Activated CD4-positive, alpha-beta T cell treated with anti-CD3 and anti-CD28 coated beads, Interleukin-2, amount 10 ng/mL, durations not matched to agents 24 days and 14 days (primary cell): ENCODE results near the gene TINAG. TPM values are rescaled to one million over a fixed set of nuclear protein-coding genes. Genes with fewer than 3 reads are reported as not detected.

Experiments
- DNase-seq: peaks from one replicate; pipeline ENCODE4 v3.0.0; 2022
- H3K27ac Mint-ChIP-seq: one replicate; pipeline ENCODE4 v1.8.0; 2022; ENCODE audit warnings: mild to moderate bottlenecking, mixed read lengths
- H3K27me3 Mint-ChIP-seq: one replicate; pipeline ENCODE4 v1.8.0; 2022; ENCODE audit warnings: mixed read lengths
- H3K36me3 Mint-ChIP-seq: one replicate; pipeline ENCODE4 v1.8.0; 2022; ENCODE audit warnings: low read depth, mild to moderate bottlenecking, mixed read lengths
- H3K4me1 Mint-ChIP-seq: one replicate; pipeline ENCODE4 v1.8.0; 2021; ENCODE audit warnings: mixed read lengths
- H3K4me3 Mint-ChIP-seq: one replicate; pipeline ENCODE4 v1.8.0; 2022; ENCODE audit warnings: mild to moderate bottlenecking, moderate library complexity, mixed read lengths
- H3K9me3 Mint-ChIP-seq: one replicate; pipeline ENCODE4 v1.8.0; 2021; ENCODE audit warnings: mixed read lengths
- intact Hi-C: fragments of 100-400 bp; cut with micrococcal nuclease; formaldehyde crosslinking; loops from one replicate; pipeline ENCODE4 v1.15.1; 2023
- total RNA-seq: library from RNA; stranded (reverse); gene quantifications from 2 replicates; pipeline ENCODE4 v1.2.3, GENCODE V29; 2022

Gene TINAG
- total RNA-seq, 1 donor from 2014 or later, result not detected

DNA sequence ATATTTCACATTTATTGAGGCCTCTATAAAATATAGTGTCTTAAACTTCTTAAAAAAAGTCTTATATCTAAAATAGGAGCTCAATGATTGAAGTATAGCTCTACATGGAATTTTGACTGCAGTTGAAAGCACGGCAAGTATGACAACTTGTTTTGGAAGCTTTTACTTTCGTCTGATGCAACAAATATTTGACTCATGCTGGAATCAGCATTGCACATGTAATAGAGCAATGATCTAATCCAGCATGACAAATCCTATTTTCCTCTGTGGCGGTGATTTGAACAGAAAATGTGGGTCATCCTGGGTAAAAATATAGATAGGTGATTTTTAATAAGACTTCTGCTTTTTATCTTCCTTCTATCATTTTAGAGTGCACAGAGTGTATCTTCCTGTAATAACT lies 111.6 kb downstream of the TINAG start:
- DNase-seq, result no peak
- Mint-ChIP-seq H3K9me3 (no peaks in the 10 kb centered on the region), H3K27ac (no peak overlapping the region), H3K27me3 (no peaks in the 10 kb centered on the region), H3K36me3 (no peaks in the 10 kb centered on the region), H3K4me3 (no peak overlapping the region), H3K4me1 (no peaks in the 10 kb centered on the region)
- intact Hi-C loops, result no loop called here

DNA sequence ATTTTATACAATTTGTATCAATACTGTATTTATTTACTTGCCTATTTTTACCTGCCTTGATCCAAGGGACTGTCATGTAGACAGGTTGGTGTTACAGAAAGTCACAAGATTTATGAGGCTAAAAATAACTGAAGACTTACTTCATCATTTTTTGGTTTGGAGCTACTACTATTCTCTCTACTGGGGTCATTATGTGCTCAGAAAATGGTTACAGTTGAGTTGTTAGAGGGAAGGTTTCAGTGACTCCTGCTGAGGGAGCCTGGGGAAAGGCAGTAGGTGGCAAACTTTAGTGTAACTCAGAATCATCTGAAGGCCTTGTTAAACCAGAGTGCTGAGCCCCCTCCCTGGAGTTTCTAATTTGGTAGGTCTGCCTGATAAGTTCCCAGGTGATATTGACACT lies 118.8 kb downstream of the TINAG start:
- no peak for DNase-seq
- Mint-ChIP-seq H3K4me3 (no peak overlapping the region), H3K27ac (no peak overlapping the region), H3K27me3 (no peaks in the 10 kb centered on the region), H3K4me1 (no peaks in the 10 kb centered on the region), H3K9me3 (no peaks in the 10 kb centered on the region), H3K36me3 (no peaks in the 10 kb centered on the region)
- intact Hi-C loops, result no loop called here

DNA sequence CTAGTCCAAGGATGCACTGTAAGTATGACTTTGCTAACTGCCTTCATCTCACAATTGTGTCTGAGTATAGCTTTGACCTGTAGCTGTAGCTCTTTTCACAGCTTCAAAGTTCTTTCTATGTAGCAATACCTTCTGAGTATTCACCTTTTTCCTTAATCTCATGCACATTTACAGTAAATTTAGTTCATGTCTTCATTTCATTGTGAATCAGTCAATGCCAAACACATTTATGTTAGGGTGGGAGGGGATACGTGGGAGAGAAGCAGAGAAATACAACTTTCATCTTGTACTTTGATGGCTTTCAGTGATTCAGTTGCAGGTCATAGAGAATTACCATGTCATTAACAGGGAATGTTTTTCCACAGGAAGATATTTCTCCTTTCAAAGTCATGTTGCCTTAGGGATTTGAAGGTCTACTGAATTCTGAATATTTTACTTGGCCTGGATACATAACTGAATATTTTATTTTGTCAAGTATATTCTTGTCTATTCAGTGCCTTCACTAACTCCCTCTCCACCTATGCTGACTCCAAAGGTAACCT lies 119.2 kb downstream of the TINAG start:
- Mint-ChIP-seq H3K36me3 (no peaks in the 10 kb centered on the region), H3K9me3 (no peaks in the 10 kb centered on the region), H3K4me3 (no peak overlapping the region), H3K27me3 (no peaks in the 10 kb centered on the region), H3K27ac (no peak overlapping the region), H3K4me1 (no peaks in the 10 kb centered on the region)
- intact Hi-C loops, result no loop called here
- no peak for DNase-seq

DNA sequence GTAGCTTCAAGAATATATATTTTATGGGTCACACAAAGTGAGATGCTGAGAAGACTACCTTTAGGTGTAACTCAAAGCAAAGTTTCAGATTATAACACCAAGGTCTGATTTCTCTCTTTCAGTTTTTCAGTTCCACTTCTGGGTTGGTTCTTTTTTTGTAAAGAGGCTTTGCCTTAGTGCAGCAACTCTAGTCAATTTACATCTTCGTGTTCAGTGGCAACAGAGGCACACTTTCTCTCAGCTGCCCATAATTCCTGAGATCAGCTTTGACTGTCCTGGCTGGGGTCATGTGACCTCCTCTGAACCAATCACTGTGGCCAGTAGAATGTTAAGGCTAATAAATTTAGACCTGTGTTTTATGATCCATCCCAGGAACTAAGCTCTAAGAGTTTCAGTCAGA lies 120.2 kb downstream of the TINAG start:
- H3K4me1 Mint-ChIP-seq, result no peaks in the 10 kb centered on the region
- no peak for DNase-seq
- no peaks in the 10 kb centered on the region for H3K9me3 Mint-ChIP-seq
- no peak overlapping the region for H3K4me3 Mint-ChIP-seq
- H3K27me3 Mint-ChIP-seq, result no peaks in the 10 kb centered on the region
- H3K36me3 Mint-ChIP-seq, result no peaks in the 10 kb centered on the region
- intact Hi-C loops, result no loop called here
- H3K27ac Mint-ChIP-seq, result no peak overlapping the region

DNA sequence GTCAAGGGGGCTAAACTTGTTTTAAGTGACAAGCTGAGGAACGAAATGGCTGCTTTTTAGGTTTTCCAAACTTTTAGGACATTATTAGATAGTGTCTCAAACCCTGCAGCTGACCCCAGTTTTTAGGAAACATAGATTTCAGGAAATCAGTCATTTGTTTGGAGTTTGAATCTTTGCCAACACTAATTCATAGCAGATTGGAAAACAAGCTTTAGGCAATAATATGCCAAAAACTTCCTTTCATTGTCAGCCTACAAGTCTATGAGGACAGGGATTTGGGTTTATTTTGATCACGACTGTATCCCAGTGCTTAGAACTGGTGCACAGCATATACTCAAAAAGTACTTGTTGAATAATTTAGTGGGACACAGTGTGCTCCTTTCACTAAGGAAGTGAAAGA lies 123.2 kb downstream of the TINAG start:
- no peak for DNase-seq
- H3K27me3 Mint-ChIP-seq, result no peaks in the 10 kb centered on the region
- no peaks in the 10 kb centered on the region for H3K9me3 Mint-ChIP-seq
- no peaks in the 10 kb centered on the region for H3K36me3 Mint-ChIP-seq
- H3K4me1 Mint-ChIP-seq, result no peaks in the 10 kb centered on the region
- intact Hi-C loops, result no loop called here
- no peak overlapping the region for H3K4me3 Mint-ChIP-seq
- no peak overlapping the region for H3K27ac Mint-ChIP-seq

Other genes with a start within 250 kb of the TINAG start
- not detected in 2 replicates for gene MLIP, start 197.0 kb upstream of the TINAG start, total RNA-seq